Uterus (tissue), 2 donors: Measurements from ENCODE around the gene CRABP2.

Source experiments
- POLR2A ChIP-seq, 2 donors: fragments of 450-650 bp; IDR thresholded peaks; one replicate each; pipeline ENCODE4 v1.6.1; 2016; ENCODE audit warnings: antibody characterized with exemption in 2 of 2, mild to moderate bottlenecking in 1 of 2, moderate library complexity in 1 of 2
- TF ChIP-seq, protein P1 (sequence below), 4 experiments: fragments of 200-600 bp in 2 of 4; fragments of 450-650 bp in 2 of 4; sonication (generic) in 2 of 4; IDR thresholded peaks; one replicate each; pipeline ENCODE4 v1.5.1; 2016 to 2019; ENCODE audit warnings: antibody characterized with exemption in 4 of 4, mild to moderate bottlenecking in 2 of 4, moderate library complexity in 1 of 4

GRCh38 chr1:156754219-156754618 is 48.8 kb upstream of the CRABP2 start:
- TF ChIP-seq, protein P1, sequence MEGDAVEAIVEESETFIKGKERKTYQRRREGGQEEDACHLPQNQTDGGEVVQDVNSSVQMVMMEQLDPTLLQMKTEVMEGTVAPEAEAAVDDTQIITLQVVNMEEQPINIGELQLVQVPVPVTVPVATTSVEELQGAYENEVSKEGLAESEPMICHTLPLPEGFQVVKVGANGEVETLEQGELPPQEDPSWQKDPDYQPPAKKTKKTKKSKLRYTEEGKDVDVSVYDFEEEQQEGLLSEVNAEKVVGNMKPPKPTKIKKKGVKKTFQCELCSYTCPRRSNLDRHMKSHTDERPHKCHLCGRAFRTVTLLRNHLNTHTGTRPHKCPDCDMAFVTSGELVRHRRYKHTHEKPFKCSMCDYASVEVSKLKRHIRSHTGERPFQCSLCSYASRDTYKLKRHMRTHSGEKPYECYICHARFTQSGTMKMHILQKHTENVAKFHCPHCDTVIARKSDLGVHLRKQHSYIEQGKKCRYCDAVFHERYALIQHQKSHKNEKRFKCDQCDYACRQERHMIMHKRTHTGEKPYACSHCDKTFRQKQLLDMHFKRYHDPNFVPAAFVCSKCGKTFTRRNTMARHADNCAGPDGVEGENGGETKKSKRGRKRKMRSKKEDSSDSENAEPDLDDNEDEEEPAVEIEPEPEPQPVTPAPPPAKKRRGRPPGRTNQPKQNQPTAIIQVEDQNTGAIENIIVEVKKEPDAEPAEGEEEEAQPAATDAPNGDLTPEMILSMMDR (IDR thresholded peaks at IDR 0.05): no peak
- TF ChIP-seq POLR2A (IDR thresholded peaks at IDR 0.05): no peak
